GM18519 (cell line): ENCODE measurements around the gene GPC5.

Experiments used
- ATAC-seq: cut with Tn5 transposase; IDR thresholded peaks from one replicate; pipeline ENCODE4 v1.9.1; 2021; ENCODE audit warnings: mild to moderate bottlenecking, moderate library complexity; ENCODE audit not compliant: unreplicated experiment, low FRiP score

Gene GPC5

DNA sequence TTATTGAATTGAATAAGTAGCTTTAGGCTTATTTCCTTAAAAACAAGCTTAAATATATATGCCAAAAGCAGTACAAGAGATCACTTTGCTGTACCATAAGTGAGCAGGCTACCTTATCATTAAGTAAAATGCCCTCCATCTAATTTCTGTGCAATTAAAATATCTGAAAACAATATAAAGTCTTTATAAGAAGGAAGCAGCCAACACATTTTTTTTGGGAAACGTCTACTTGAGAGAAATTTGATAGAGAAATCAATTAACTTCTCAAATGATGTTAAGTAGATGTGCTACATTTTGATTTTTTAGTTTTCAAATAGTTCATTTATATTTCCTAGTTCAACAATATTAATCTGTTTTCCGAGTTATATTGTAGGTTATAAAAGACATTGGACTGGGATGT lies 52.5 kb downstream of the GPC5 start:
- ATAC-seq = no peak

DNA sequence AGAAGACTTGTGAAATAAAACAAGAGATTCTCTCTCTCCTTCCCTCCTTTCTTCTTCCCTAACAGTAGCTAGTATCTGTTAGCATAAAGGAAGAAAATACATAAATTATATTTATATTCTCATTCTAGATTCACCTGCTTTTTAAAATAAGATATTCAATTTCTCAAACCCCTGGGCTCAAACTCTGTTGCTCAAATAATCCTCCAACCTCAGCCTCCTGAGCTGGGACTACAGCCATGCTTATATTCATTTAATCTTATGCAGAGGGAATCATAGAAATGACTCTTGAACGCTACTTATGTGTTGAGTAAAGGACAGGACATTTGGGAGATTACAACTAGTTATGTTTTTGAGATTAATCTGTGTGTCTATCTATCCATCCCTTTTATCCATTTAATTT lies 56.2 kb downstream of the GPC5 start:
- no peak for ATAC-seq

DNA sequence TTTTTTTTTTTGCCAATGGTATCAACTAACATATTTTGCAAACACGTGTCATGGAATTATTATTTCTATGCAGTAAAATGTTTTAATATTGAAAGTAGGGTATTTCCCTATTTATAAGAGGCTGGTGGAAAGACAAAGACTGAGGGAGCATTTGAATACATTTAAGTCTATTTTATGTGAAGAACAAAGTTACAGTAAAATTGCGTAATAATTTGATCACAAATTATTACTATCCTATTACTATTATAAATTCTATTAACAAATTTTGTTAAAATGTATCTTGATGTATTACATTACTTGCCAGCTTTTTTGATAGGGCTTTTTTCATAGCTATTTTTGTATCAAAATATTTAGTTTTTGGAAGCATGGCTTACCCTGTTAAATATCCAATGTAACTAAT lies 58.4 kb downstream of the GPC5 start:
- ATAC-seq = no peak

DNA sequence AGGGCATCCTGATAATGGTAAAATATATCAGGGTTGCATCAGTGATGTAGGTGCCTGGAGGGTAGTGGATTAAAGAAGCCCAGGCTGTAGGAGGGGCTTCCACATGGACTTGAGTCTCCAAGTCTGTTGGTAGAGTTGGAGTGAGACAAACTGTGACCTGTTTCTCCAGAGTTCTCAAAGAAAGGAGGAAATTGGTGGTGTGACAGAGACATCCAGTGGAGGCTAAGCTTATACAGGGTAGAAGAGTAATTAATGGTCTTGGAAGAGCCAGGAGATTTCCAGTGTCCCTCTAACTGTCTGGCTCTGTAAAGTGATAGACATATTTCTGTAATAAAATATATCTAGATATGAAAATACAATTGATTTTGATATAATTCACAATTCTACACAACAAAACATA lies 61.1 kb downstream of the GPC5 start:
- ATAC-seq = no peak

DNA sequence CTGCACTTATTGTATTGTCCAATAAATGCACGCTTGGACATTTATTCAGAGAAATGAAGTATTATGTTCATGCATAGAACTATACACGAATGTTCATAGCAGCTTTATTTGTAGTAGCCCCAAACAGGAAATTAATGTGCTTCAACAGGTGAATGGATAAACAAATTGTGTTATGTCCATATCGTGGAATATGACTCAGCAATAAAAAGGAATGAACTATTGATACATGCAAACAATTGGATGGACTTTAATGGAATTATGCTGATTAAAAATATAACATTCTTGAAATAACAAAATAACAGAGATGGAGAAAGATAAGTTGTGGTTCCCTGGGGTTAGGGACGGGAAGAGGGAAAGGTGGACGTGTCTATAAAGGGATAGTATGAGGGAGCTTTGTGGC lies 65.9 kb downstream of the GPC5 start:
- ATAC-seq = no peak

DNA sequence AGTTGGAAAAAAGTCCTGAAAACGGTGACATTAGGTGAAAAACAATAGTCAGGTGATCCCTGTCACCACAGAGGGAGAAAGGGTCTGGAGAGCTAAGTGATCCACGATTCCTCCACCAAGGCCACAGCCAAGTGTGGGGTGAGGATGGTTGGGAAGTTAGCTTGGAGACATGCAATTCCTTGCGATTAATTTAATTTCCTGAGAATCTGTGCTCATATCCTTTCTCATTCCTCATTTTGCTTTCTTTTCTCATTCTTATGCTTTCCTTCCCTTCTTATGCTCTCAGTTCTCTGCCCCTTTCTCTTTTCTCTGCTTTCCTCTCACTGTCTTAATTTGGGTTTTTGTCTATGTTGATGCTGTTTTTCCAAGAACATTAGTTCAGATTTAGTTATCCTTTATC lies 68.8 kb downstream of the GPC5 start:
- ATAC-seq = no peak

DNA sequence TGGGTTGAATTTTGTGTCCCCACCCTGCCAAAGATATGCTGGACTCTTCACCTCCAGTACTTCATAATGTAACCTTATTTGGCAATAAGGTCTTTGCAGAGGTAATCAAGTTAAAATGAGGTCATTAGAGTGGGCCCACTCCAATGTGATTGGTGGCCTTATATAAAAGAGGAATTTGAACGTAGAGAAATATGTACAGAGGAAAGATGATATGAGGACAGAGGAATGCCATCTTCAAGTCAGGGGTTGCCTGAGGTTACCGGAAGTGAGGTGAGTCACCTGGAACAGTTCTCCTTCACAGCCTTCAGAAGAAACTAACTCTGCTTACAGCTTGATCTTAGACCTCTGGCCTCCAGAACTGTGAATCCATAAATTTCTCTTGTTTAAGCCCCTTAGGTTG lies 69.9 kb downstream of the GPC5 start:
- ATAC-seq = no peak

DNA sequence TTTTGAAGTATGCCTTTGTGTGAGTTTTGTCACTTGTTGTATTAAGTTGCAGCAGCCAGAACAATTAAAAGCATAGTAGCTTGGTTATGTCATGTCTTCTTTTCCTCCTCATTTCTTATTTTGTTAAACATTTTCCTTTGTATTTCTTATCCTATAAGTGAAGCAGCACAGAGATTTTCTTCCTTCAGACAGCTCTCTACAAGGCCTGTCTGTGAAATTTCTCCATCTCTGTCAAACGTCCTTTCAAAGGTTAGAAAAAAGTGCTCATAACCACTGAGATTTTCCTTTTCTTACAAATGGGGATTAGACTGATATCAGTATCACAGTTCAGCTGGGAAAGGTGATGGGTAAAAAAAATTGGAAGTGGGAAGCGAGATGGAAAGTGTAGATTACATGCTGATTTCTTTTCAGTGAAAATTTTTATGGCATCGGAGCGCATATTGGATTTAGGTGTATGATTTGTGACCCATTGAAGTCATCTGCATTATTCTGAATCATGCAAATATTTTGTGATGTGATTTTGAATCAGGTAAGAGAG lies 71.7 kb downstream of the GPC5 start:
- ATAC-seq = no peak

DNA sequence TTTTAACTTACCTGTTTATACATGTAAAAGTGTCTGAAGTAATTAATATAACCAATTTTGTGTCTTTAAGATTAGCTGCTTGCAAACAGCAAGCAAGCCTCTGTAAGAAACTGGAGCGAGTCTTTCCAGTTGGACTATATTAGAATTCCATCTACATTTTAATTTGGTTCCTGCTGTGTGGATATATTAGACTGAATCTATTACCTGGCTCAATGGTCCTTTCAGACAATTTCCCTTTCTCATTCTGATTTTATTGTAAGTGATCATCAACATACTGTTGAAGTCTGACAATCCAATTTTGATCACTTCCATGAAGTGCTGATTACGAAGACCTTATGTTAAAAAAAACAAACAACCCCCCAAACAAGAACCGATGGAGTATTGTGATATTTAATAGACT lies 72.3 kb downstream of the GPC5 start:
- no peak for ATAC-seq

DNA sequence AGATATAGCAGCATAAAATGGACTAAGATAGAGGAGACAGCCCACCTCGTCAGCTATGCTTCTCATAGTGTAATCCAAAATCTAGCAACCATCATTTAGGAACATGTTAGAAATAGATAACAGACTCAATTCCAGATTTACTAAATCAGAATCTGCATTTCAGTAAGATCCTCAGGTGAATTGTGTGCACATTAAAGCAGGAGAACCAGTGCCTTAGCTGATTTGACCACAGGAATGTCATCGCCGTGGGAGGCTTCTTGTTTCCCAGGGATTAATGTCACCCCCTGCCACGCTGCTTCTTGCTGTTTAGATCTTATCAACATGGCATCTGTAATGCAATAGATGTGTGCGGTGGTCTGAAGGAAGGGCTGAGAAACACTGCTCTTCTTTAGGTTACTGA lies 84.0 kb downstream of the GPC5 start:
- no peak for ATAC-seq

DNA sequence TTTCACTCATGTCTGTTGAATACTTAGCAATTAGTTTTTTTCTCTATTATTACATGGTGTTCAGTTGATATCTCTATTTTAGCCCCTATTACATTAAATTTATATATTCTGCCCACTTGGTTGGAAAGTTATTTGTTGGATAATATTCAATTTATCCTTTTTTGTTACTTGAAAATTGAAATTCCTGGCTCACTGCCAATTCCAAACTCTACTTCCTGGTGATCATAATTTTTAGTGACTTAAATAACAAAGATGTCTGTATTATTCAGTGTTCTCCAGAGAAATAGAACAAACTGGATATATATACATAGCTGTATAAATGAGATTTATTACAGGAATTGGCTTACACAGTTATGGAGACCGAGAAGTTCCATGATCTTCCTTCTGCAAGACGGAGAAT lies 93.6 kb downstream of the GPC5 start:
- no peak for ATAC-seq

DNA sequence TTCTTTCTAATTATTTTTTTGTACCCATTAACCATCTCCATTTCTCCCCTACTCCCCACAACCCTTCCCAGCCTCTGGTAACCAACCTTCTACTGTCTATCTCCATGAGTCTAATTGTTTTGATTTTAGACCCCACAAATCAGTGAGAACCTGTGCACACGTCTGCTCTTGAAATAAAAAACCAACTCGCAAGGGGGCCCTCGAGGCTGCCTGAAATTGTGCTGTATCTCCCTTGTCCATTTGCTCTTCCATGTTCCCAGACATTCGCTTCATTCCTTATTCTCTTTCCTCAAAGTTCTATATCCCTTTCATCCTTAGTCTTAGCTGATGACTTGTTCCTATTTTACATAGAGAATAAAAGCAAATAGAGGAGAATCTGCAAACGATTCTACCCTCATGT lies 95.0 kb downstream of the GPC5 start:
- no peak for ATAC-seq

DNA sequence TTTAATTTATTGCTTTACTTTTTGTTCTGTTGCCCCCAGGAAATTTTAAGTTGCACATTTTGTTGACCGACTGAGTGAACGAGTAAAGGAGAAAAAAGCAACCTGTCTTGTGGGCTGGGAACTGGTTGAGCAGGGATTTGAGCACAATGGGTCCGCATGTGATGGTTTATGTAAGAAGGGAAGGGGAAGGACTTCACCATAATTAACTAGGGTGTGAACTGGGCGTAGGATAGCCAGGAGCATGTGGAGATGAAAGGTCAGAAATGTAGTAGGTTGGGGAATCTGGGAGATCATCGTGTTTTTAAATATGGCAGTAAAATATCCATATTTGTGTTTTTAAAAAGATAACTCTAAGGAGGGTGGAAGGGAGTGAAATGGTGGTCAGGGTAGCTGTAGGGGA lies 99.9 kb downstream of the GPC5 start:
- ATAC-seq = no peak

DNA sequence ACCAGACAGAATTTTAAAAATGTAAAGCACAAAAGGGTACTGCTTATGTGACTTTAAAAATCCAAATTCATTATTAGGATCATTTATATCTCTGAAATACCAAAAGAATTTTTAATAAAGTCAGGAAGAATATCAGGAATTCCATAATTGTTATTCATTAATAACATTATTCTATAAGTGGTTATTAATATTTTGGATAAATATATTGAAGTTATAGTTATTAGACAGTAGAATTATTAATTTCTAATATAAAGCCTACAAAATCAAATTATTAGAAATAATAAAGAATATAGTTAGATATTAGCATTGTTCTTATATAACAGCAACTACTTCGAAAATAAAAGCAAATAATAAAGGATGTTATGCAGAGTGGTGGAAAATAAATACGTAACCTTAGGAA lies 105.8 kb downstream of the GPC5 start:
- no peak for ATAC-seq

DNA sequence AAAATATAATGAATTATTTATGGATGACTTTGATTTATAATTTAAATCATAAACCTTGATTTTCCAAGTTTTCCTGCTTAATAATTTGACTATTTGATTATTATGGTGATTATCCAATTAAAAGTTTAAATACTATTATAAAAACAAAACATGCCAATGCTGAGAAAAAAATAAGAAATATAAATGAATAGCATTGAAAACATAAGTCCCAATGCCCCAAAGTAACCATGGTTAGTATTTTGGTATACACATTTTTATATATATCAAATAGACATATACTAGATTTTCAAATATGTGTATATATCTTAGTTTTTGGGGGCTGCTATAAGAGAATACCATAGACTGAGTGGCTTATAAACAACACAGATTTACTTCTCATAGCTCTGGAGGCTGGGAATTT lies 108.3 kb downstream of the GPC5 start:
- no peak for ATAC-seq

DNA sequence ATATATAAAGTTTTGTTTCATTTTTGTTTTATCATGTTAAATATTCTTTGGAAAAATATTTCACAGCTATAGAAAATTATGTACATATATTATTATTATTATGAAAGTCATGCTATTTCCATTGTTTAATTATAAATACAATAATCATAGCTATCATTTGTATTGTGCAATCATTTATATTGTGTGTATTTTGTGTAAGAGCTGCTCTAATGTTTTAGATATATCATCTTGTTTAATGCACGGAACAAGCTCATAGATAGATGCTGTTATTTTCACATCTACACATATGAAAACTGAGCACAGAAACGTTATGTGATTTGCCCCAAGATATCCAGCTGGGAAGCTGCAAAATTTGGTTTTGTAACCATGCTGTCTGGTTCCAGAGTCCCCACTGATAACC lies 111.6 kb downstream of the GPC5 start:
- ATAC-seq = no peak

DNA sequence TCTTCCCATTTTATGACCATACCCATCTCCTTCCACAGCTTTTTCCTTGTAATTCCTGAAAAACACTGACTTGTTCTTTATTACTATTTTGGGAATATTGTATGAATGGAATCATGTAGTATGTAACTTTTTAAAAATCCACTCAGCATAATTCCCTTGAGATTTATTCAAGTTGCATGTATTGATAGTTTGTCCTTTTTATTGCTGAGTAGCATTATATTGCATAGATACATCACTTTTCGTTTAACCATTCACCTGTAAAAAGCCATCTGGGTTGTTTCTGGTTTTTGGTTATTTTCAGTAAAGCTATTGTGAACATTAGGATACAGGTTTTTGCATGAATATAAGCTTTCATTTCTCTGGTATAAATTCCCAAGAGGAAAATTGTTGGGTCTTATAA lies 115.4 kb downstream of the GPC5 start:
- no peak for ATAC-seq

DNA sequence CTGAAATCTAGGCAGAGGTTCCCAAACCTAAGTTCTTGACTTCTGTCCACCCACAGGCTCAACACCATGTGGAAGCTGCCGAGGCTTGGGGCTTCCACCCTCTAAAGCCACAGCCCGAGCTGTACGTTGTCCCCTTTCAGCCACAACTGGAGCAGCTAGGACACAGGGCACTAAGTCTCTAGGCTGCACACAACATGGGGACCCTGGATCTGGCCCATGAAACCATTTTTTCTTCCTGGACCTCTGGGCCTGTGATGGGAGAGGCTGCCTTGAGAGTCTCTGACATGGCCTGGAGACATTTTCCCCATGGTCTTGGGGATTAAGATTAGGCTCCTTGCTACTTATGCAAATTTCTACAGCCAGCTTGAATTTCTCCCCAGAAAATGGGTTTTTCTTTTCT lies 118.4 kb downstream of the GPC5 start:
- ATAC-seq = no peak

DNA sequence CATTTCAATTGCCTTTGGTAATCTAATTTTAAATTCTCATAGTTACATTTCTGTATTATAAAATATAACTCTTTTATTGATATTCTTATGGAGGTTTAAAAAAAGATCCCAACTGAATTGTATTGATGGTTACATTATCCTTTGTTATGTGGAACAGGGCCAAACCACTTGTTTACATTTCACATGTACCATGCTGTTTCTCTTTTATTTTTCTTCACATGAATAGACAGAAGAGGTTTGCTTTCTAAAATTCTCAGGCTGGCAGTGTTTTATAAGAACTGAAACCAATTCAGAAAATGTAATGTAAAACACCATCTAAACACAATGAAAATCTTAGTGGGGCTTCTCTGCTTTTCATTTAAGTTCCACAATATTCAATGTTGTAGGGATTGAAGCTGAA lies 122.5 kb downstream of the GPC5 start:
- ATAC-seq = no peak

DNA sequence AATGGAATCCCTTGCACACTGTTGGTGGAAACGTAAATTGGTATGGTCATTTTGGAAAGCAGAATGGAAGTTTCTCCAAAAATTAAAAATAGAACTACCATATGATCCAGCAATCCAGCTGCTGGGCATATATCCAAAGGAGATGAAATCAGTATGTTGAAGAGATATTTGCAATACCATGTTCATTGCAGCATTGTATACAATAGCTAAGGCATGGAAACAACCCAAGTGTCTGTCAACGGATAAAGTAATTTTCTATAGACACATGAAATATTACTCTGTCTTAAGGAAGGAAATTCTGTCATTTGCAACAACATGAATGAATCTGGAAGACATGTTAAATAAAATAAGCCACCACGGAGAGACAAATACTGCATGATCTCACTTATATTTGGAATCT lies 124.7 kb downstream of the GPC5 start:
- no peak for ATAC-seq

DNA sequence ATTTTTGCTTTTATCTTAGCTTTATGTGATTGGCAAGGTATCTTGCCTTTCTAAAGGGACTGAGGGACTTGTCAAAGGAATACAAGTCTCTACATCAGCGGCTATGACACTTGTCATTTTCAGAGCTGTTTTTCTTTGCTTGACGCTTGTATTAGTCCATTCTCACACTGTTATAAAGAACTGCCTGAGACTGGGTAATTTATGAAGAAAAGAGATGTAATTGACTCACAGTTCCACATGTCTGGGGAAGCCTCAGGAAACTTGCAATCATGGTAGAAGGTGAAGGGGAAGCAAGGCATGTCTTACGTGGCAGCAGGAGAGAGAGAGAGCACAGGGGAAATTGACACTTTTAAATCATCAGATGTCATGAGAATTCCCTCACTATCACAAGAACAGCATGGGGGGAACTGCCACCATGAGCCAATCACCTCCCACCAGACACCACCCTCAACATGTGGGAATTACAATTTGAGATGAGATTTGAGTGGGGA lies 128.2 kb downstream of the GPC5 start:
- ATAC-seq = no peak

DNA sequence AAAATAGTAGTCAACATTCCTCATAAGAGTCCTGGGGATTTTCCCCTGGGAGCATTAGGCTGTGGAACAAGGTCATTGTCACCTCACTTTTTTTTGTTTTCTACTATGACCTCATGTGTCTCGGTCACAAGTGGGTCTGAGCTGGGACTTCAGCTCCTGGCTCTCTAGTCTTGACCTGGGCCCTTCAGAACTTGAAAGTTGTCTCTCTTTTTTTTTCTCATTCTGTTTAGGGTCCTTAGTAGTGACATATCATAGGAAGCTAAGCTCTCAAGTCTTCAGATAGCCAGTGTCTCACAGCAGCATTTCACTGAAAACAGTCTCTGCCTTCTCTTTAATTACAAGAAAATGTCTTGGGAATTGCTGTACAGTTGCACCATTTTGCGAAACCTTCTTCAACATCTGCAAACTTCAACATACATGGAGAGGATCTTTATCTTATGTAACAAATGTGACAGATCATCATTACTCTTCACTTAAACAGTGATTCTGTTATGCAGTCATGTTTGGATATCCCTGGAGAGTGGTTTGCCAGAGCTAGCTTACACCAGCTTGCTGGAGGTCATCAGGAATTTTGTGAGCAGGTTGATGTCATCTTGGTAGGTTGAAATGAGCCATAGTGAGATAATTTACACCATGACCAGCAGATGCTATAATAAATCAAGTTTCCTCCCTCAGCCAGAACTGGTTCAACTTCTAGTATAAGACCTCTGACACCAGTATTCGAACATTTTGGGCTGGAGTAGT lies 131.5 kb downstream of the GPC5 start:
- no peak for ATAC-seq

DNA sequence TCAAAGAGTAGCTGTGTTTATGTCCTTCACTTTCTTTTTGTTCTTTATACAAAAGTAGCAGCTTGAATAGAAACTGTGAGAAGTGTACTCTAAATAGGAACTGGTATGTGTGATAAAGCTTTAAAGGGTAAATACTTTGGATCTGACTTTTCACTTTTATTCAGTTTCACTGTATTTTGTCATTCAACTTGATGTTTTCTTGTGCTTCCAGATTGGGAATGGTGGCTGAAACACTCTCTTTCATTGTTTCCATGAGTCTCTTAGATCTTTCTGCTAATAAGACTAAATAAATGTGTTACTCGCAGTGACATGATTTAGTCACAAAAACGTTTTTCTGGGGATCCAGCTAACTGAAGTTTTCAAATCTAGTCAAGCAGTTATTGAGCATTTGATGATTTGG lies 133.2 kb downstream of the GPC5 start:
- ATAC-seq = no peak
